GM12872 (cell line): ENCODE results near the gene PRKN.

Experiments
- CTCF ChIP-seq: IDR thresholded peaks from 3 replicates; pipeline ENCODE4 v1.5.1; 2011; ENCODE audit warnings: low read depth, mild to moderate bottlenecking, low read length, moderate library complexity; ENCODE audit not compliant: insufficient read depth

The PRKN gene

GRCh38 chr6:161971043-161971442 is 756.5 kb downstream of the PRKN start:
- no peak for TF ChIP-seq CTCF

GRCh38 chr6:161963634-161964234 is 763.8 kb downstream of the PRKN start:
- TF ChIP-seq CTCF, result no peak

- no peak for TF ChIP-seq CTCF
Measured at GRCh38 chr6:161963181-161963580, 764.4 kb downstream of the PRKN start.

GRCh38 chr6:161961796-161962195 is 765.8 kb downstream of the PRKN start:
- no peak for TF ChIP-seq CTCF

- TF ChIP-seq CTCF, result no peak
Measured at GRCh38 chr6:161961046-161961445, 766.5 kb downstream of the PRKN start.

- TF ChIP-seq CTCF, result no peak
Measured at GRCh38 chr6:161959072-161959471, 768.5 kb downstream of the PRKN start.

GRCh38 chr6:161956082-161956481 is 771.5 kb downstream of the PRKN start:
- no peak for TF ChIP-seq CTCF
